ENCODE data around the gene PTH. TPM values are rescaled to one million over a fixed set of nuclear protein-coding genes. Genes with fewer than 3 reads are reported as not detected.

Gene PTH
- total RNA-seq, 1 donor from 2014 or later: not detected

- no peak for DNase-seq (ENCODE audit: low spot score)
Measured at GRCh38 chr11:13449522-13449921, 46.3 kb downstream of the PTH start.

- DNase-seq (ENCODE audit: low spot score): no peak
Measured at GRCh38 chr11:13448876-13449275, 46.9 kb downstream of the PTH start.

- no peak for DNase-seq (ENCODE audit: low spot score)
Measured at GRCh38 chr11:13446444-13446843, 49.4 kb downstream of the PTH start.

- DNase-seq (ENCODE audit: low spot score): no peak
Measured at GRCh38 chr11:13445588-13445987, 50.2 kb downstream of the PTH start.

Other genes starting within 250 kb of the PTH start
- 21.2 TPM for gene BMAL1, start 218.2 kb downstream of the PTH start, total RNA-seq
- 24.6 TPM for gene BTBD10, start 32.8 kb downstream of the PTH start, total RNA-seq
- 28.2 TPM for gene FAR1, start 172.7 kb upstream of the PTH start, total RNA-seq